Upper lobe of left lung (tissue), 4 donors: ENCODE measurements around the gene CDK11B.

Experiments
- EP300 ChIP-seq, 4 donors: sonication (generic); formaldehyde crosslinking; IDR thresholded peaks; one replicate each; pipeline ENCODE4 v1.5.1; 2017; ENCODE audit warnings: antibody characterized with exemption in 4 of 4, control low read depth in 2 of 4
- POLR2A ChIP-seq, 4 donors: fragments of 450-650 bp; IDR thresholded peaks; one replicate each; pipeline ENCODE4 v1.5.1; 2016 to 2017; ENCODE audit warnings: antibody characterized with exemption in 4 of 4, mild to moderate bottlenecking in 2 of 4

- TF ChIP-seq EP300 (IDR thresholded peaks at IDR 0.05) (no peak), POLR2A (IDR thresholded peaks at IDR 0.05) (no peak)
Observed at GRCh38 chr1:1620433-1621139, 38.2 kb downstream of the CDK11B start.
